HG02973 (cell line): ENCODE measurements around the gene OLIG1.

Experiments
- ATAC-seq: cut with Tn5 transposase; IDR thresholded peaks from one replicate; pipeline ENCODE4 v1.9.1; 2021; ENCODE audit warnings: moderate library complexity; ENCODE audit not compliant: unreplicated experiment

Gene OLIG1, protein sequence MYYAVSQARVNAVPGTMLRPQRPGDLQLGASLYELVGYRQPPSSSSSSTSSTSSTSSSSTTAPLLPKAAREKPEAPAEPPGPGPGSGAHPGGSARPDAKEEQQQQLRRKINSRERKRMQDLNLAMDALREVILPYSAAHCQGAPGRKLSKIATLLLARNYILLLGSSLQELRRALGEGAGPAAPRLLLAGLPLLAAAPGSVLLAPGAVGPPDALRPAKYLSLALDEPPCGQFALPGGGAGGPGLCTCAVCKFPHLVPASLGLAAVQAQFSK

DNA sequence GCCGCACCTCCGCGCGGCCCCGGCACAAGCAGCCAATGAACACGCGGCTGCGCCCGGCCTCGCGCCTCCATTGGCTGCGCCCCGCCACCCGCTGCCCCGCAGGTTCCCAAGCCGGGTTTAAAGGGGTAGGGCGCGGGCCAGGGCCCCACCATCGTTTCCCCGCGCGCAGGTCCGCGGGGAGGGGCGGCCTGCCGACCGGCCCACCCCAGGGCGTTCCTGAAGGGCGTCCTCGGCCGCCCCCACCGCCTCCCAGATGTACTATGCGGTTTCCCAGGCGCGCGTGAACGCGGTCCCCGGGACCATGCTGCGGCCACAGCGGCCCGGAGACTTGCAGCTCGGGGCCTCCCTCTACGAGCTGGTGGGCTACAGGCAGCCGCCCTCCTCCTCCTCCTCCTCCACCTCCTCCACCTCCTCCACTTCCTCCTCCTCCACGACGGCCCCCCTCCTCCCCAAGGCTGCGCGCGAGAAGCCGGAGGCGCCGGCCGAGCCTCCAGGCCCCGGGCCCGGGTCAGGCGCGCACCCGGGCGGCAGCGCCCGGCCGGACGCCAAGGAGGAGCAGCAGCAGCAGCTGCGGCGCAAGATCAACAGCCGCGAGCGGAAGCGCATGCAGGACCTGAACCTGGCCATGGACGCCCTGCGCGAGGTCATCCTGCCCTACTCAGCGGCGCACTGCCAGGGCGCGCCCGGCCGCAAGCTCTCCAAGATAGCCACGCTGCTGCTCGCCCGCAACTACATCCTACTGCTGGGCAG, at the start of gene OLIG1:
TSS of gene OLIG1 (plus strand) at position 148 of the 750 bp plus-strand sequence. CDS start at position 254, 106 bp downstream.
- ATAC-seq = no peak

DNA sequence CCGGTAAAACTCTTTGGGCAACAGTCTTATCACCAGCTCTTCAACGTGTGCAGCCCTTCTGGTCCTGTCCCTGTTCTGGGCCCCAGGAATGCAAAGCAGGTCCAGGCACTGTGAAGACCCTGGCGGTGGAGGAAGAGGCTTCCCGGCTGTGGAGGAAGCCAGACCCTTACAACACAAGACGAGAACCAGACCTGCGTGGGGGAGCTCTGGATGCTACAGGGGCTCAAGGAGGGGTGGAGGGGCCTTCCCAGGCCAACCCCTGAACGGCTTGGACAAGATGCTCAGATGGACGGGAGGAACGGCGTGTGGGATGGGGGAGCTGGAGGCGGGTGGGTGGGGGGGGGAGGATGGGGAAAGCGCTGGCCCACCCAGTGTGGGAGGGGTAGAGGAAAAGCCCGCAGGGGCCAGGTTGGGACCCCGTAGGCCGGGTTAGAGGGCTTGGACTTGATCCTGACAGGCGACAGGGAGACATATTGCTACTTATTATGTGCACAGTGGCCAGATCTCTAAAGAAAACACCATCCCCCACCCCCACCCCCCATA, 49.3 kb upstream of the OLIG1 start:
- no peak for ATAC-seq

DNA sequence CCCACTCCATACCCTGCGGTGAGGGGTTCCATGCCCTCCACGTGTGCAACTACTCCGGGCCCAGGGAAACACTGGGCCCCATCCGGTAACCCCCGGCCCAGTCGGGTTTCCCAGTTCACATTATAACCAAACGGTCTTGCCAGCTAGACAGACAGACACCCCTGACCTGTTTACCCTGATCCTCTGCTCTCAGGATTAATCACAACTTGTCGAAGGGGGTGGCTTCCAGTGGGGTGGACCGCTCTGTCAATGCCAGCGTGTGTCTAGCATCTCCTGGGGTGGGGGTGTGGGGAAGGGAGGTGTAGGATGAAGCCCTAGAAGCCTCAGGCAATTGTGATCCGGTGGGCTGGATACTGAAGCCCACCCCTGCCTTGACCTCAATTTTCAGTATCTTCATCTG, 48.8 kb upstream of the OLIG1 start:
- ATAC-seq = no peak

DNA sequence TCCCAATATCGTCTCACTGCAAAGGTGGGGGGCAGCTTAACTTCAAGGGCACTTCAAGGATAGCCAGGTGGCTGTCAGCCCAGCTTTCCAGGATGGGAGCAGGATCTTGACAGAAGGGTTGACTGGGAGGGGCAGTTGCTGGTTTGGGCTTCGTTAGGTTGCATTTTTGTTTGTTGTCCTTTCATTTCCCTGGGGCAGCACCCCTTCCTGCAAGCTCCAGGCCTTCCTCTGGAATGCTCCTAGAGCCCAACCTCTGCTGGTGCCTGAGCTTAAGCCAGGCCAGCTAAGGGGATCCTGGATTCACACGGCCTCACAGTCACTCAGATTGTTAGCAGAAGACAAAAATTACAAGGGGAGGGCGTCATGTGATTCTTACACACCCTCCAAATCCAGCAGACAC, 48.3 kb upstream of the OLIG1 start:
- ATAC-seq = no peak

DNA sequence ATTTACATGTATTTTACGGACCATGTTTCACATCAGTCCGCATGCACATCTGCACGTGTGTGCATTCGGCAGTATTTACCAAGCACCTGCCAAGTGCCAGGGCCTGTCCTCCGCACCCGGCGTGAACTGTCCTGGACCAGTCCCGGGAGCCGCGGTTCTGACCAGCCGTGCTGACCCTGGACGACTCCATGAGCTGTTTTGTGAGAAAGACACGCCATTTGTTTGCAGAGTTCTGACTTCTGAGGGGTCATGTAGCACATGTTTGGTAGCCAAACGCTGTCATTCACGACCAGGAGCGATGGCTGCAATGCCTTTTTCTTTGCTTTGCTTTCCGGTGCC, 47.5 kb upstream of the OLIG1 start:
- ATAC-seq = no peak

DNA sequence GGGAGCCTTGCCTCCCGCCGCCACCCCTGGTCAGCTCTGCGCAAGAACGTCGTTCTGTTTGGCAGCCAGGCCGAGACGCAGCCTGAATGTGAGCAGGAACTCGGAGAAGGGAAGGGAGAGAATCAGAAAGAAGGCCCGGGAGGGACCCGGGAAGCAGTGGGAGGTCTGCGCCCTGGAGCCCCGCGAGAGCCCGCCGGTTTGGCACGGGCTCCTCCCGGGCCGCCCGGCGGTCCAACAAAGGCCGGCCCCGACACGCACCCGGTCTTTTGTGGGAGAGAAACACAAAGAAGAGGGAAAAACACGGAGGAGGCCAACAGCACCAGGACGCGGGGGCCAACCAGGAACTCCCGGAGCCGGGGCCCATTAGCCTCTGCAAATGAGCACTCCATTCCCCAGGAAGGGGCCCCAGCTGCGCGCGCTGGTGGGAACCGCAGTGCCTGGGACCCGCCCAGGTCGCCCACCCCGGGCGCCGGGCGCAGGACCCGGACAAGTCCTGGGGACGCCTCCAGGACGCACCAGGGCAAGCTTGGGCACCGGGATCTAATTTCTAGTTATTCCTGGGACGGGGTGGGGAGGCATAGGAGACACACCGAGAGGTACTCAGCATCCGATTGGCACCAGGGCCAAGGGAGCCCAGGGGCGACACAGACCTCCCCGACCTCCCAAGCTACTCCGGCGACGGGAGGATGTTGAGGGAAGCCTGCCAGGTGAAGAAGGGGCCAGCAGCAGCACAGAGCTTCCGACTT, 46.9 kb upstream of the OLIG1 start:
- no peak for ATAC-seq

DNA sequence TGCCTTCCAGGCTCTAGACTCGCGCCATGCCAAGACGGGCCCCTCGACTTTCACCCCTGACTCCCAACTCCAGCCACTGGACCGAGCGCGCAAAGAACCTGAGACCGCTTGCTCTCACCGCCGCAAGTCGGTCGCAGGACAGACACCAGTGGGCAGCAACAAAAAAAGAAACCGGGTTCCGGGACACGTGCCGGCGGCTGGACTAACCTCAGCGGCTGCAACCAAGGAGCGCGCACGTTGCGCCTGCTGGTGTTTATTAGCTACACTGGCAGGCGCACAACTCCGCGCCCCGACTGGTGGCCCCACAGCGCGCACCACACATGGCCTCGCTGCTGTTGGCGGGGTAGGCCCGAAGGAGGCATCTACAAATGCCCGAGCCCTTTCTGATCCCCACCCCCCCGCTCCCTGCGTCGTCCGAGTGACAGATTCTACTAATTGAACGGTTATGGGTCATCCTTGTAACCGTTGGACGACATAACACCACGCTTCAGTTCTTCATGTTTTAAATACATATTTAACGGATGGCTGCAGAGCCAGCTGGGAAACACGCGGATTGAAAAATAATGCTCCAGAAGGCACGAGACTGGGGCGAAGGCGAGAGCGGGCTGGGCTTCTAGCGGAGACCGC, 46.3 kb upstream of the OLIG1 start:
- ATAC-seq = no peak

DNA sequence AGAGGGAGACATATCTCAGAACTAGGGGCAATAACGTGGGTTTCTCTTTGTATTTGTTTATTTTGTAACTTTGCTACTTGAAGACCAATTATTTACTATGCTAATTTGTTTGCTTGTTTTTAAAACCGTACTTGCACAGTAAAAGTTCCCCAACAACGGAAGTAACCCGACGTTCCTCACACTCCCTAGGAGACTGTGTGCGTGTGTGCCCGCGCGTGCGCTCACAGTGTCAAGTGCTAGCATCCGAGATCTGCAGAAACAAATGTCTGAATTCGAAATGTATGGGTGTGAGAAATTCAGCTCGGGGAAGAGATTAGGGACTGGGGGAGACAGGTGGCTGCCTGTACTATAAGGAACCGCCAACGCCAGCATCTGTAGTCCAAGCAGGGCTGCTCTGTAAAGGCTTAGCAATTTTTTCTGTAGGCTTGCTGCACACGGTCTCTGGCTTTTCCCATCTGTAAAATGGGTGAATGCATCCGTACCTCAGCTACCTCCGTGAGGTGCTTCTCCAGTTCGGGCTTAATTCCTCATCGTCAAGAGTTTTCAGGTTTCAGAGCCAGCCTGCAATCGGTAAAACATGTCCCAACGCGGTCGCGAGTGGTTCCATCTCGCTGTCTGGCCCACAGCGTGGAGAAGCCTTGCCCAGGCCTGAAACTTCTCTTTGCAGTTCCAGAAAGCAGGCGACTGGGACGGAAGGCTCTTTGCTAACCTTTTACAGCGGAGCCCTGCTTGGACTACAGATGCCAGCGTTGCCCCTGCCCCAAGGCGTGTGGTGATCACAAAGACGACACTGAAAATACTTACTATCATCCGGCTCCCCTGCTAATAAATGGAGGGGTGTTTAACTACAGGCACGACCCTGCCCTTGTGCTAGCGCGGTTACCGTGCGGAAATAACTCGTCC, 45.5 kb upstream of the OLIG1 start:
- ATAC-seq = no peak

DNA sequence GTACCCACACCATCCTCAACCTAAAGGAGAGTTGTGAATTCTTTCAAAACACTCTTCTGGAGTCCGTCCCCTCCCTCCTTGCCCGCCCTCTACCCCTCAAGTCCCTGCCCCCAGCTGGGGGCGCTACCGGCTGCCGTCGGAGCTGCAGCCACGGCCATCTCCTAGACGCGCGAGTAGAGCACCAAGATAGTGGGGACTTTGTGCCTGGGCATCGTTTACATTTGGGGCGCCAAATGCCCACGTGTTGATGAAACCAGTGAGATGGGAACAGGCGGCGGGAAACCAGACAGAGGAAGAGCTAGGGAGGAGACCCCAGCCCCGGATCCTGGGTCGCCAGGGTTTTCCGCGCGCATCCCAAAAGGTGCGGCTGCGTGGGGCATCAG, 44.8 kb upstream of the OLIG1 start:
- ATAC-seq = no peak

DNA sequence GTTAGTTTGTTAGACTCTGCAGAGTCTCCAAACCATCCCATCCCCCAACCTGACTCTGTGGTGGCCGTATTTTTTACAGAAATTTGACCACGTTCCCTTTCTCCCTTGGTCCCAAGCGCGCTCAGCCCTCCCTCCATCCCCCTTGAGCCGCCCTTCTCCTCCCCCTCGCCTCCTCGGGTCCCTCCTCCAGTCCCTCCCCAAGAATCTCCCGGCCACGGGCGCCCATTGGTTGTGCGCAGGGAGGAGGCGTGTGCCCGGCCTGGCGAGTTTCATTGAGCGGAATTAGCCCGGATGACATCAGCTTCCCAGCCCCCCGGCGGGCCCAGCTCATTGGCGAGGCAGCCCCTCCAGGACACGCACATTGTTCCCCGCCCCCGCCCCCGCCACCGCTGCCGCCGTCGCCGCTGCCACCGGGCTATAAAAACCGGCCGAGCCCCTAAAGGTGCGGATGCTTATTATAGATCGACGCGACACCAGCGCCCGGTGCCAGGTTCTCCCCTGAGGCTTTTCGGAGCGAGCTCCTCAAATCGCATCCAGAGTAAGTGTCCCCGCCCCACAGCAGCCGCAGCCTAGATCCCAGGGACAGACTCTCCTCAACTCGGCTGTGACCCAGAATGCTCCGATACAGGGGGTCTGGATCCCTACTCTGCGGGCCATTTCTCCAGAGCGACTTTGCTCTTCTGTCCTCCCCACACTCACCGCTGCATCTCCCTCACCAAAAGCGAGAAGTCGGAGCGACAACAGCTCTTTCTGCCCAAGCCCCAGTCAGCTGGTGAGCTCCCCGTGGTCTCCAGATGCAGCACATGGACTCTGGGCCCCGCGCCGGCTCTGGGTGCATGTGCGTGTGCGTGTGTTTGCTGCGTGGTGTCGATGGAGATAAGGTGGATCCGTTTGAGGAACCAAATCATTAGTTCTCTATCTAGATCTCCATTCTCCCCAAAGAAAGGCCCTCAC, 44.2 kb upstream of the OLIG1 start, which contains the start of gene OLIG2:
TSS of gene OLIG2 (plus strand) at position 447 of the 954 bp plus-strand sequence. CDS start 928 bp downstream, outside the sequence.
- ATAC-seq = no peak

DNA sequence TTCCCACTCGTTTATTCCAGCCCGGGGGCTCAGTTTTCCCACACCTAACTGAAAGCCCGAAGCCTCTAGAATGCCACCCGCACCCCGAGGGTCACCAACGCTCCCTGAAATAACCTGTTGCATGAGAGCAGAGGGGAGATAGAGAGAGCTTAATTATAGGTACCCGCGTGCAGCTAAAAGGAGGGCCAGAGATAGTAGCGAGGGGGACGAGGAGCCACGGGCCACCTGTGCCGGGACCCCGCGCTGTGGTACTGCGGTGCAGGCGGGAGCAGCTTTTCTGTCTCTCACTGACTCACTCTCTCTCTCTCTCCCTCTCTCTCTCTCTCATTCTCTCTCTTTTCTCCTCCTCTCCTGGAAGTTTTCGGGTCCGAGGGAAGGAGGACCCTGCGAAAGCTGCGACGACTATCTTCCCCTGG, 43.5 kb upstream of the OLIG1 start:
- no peak for ATAC-seq

DNA sequence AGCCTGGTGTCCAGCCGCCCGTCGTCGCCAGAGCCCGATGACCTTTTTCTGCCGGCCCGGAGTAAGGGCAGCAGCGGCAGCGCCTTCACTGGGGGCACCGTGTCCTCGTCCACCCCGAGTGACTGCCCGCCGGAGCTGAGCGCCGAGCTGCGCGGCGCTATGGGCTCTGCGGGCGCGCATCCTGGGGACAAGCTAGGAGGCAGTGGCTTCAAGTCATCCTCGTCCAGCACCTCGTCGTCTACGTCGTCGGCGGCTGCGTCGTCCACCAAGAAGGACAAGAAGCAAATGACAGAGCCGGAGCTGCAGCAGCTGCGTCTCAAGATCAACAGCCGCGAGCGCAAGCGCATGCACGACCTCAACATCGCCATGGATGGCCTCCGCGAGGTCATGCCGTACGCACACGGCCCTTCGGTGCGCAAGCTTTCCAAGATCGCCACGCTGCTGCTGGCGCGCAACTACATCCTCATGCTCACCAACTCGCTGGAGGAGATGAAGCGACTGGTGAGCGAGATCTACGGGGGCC, 43.0 kb upstream of the OLIG1 start:
- ATAC-seq = no peak

DNA sequence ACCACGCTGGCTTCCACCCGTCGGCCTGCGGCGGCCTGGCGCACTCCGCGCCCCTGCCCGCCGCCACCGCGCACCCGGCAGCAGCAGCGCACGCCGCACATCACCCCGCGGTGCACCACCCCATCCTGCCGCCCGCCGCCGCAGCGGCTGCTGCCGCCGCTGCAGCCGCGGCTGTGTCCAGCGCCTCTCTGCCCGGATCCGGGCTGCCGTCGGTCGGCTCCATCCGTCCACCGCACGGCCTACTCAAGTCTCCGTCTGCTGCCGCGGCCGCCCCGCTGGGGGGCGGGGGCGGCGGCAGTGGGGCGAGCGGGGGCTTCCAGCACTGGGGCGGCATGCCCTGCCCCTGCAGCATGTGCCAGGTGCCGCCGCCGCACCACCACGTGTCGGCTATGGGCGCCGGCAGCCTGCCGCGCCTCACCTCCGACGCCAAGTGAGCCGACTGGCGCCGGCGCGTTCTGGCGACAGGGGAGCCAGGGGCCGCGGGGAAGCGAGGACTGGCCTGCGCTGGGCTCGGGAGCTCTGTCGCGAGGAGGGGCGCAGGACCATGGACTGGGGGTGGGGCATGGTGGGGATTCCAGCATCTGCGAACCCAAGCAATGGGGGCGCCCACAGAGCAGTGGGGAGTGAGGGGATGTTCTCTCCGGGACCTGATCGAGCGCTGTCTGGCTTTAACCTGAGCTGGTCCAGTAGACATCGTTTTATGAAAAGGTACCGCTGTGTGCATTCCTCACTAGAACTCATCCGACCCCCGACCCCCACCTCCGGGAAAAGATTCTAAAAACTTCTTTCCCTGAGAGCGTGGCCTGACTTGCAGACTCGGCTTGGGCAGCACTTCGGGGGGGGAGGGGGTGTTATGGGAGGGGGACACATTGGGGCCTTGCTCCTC, 42.3 kb upstream of the OLIG1 start:
- no peak for ATAC-seq

DNA sequence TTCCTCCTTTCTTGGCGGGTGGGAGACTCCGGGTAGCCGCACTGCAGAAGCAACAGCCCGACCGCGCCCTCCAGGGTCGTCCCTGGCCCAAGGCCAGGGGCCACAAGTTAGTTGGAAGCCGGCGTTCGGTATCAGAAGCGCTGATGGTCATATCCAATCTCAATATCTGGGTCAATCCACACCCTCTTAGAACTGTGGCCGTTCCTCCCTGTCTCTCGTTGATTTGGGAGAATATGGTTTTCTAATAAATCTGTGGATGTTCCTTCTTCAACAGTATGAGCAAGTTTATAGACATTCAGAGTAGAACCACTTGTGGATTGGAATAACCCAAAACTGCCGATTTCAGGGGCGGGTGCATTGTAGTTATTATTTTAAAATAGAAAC, 41.7 kb upstream of the OLIG1 start:
- no peak for ATAC-seq

DNA sequence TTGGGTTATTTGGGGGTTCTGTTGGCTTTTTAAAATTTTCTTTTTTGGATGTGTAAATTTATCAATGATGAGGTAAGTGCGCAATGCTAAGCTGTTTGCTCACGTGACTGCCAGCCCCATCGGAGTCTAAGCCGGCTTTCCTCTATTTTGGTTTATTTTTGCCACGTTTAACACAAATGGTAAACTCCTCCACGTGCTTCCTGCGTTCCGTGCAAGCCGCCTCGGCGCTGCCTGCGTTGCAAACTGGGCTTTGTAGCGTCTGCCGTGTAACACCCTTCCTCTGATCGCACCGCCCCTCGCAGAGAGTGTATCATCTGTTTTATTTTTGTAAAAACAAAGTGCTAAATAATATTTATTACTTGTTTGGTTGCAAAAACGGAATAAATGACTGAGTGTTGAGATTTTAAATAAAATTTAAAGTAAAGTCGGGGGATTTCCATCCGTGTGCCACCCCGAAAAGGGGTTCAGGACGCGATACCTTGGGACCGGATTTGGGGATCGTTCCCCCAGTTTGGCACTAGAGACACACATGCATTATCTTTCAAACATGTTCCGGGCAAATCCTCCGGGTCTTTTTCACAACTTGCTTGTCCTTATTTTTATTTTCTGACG, 41.1 kb upstream of the OLIG1 start:
- no peak for ATAC-seq

DNA sequence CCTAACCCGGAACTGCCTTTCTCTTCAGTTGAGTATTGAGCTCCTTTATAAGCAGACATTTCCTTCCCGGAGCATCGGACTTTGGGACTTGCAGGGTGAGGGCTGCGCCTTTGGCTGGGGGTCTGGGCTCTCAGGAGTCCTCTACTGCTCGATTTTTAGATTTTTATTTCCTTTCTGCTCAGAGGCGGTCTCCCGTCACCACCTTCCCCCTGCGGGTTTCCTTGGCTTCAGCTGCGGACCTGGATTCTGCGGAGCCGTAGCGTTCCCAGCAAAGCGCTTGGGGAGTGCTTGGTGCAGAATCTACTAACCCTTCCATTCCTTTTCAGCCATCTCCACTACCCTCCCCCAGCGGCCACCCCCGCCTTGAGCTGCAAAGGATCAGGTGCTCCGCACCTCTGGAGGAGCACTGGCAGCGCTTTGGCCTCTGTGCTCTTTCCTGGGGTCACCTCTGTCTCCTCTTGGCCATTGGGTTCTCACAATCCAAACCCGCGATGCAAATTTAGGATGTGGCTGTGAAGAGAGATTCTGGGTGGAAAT, 40.5 kb upstream of the OLIG1 start:
- ATAC-seq = no peak

DNA sequence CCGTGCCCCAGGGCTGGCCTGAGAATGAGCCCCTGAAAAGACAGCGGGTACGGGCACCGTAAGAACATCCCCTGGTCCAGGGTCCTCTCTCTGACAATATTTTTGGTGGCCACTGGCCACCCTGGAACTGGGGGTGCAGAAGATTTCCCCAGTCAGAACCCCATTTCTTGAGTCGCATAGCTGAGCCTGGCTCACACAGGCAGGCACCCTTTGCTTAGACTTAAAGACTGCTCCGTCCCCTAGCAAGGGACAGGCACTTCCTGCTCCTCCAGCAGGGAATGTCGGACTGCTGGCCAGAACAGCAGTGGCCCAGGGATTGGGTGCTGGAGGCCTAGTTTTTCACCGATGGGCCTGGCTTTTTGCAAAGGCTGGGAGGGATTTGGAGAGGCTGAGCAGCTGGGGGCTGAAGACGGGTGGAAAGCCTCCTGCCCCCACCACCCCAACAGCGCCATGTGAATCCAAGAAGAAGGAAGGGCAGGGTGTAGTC, 39.9 kb upstream of the OLIG1 start:
- no peak for ATAC-seq
